ENCODE measurements around the gene DUOXA1.

The DUOXA1 gene

DNA sequence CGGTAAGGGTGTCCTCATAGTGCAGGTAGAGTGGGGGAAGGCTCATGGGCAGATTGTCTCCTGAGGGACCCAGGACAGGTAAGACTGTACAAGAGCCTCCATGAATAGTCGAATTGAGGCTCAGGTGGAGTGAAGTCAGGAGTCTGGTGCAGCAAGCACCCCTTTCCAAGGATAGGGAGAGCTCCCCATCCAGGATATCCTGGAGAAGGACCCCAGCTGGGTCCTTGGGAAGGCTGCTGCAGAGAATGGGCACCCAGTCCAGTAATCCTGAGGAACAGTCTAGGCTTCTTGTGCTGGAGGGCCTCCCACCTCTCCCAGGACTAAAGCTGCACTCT lies 15.0 kb downstream of the DUOXA1 start:
- TF ChIP-seq ZNF565 (CRISPR knock-in tag; conservative IDR thresholded peaks at IDR 0.05; ENCODE audit: low read depth) (no peak), ZNF70 (CRISPR knock-in tag; IDR thresholded peaks at IDR 0.05) (no peak), ZNF8 (CRISPR knock-in tag; IDR thresholded peaks at IDR 0.05) (no peak), PPARA (CRISPR knock-in tag; IDR thresholded peaks at IDR 0.05; ENCODE audit: borderline replicate concordance) (no peak), TCF4 (CRISPR knock-in tag; IDR thresholded peaks at IDR 0.05; ENCODE audit: borderline replicate concordance) (no peak), RARB (CRISPR knock-in tag; IDR thresholded peaks at IDR 0.05) (no peak), SNAI2 (CRISPR knock-in tag; IDR thresholded peaks at IDR 0.05) (no peak), ZC3H10 (CRISPR knock-in tag; IDR thresholded peaks at IDR 0.05) (no peak)
- no peak for ATAC-seq

DNA sequence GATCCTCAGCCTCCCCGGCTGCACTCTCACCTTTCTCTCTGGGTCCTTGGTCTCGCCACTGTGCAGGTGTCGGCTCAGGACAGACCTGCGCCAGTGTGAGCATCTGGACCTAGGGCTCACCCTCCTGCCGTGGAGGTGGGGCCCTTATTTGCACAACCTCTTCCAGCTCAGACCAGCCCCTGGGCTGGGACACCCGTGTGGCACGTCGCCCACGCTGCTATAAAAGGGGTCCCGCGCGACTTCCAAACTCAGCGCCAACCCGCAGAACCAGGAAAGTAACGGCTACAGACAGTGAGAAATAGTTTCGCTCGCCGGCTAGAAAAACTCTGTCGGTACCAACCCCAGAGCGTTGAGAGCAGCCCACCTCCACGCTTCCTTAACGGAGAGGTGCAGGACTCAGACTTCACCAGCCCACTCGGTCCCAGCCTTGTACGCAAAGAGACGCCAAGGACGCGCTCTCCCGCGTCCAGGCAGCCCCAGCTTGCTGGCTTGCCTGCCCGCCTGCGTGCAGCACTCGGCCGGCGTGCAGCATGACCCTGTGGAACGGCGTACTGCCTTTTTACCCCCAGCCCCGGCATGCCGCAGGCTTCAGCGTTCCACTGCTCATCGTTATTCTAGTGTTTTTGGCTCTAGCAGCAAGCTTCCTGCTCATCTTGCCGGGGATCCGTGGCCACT lies 15.5 kb downstream of the DUOXA1 start, which contains the start of the genes DUOX2 and DUOXA2:
TSS of gene DUOX2 (minus strand) at position 97 of the 675 bp plus-strand sequence. CDS start 761 bp downstream, outside the sequence.
TSS of gene DUOXA2 (plus strand) at position 251 of the 675 bp plus-strand sequence. CDS start at position 531, 280 bp downstream.
- TF ChIP-seq GLIS3 (CRISPR knock-in tag; IDR thresholded peaks at IDR 0.05), result no peak
- TF ChIP-seq ARNTL (CRISPR knock-in tag; IDR thresholded peaks at IDR 0.05; ENCODE audit: borderline replicate concordance, low read depth), result no peak
- no peak for TF ChIP-seq ZFP30 (CRISPR knock-in tag; IDR thresholded peaks at IDR 0.05)
- no peak for TF ChIP-seq TCF4 (CRISPR knock-in tag; IDR thresholded peaks at IDR 0.05; ENCODE audit: borderline replicate concordance)
- TF ChIP-seq RARB (CRISPR knock-in tag; IDR thresholded peaks at IDR 0.05), result no peak
- TF ChIP-seq, protein P1, sequence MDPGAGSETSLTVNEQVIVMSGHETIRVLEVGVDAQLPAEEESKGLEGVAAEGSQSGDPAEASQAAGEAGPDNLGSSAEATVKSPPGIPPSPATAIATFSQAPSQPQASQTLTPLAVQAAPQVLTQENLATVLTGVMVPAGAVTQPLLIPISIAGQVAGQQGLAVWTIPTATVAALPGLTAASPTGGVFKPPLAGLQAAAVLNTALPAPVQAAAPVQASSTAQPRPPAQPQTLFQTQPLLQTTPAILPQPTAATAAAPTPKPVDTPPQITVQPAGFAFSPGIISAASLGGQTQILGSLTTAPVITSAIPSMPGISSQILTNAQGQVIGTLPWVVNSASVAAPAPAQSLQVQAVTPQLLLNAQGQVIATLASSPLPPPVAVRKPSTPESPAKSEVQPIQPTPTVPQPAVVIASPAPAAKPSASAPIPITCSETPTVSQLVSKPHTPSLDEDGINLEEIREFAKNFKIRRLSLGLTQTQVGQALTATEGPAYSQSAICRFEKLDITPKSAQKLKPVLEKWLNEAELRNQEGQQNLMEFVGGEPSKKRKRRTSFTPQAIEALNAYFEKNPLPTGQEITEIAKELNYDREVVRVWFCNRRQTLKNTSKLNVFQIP (CRISPR knock-in tag; IDR thresholded peaks at IDR 0.05; ENCODE audit: borderline replicate concordance, low read depth), result no peak
- TF ChIP-seq ZFP3 (CRISPR knock-in tag; IDR thresholded peaks at IDR 0.05), result no peak
- no peak for TF ChIP-seq BACH2 (CRISPR knock-in tag; IDR thresholded peaks at IDR 0.05; ENCODE audit: borderline replicate concordance)
- TF ChIP-seq PPARA (CRISPR knock-in tag; IDR thresholded peaks at IDR 0.05; ENCODE audit: borderline replicate concordance), result no peak
- TF ChIP-seq OSR1 (CRISPR knock-in tag; IDR thresholded peaks at IDR 0.05), result no peak
- TF ChIP-seq TOX (CRISPR knock-in tag; IDR thresholded peaks at IDR 0.05; ENCODE audit: borderline replicate concordance), result no peak
- TF ChIP-seq SNAI2 (CRISPR knock-in tag; IDR thresholded peaks at IDR 0.05), result no peak
- TF ChIP-seq, protein P2, sequence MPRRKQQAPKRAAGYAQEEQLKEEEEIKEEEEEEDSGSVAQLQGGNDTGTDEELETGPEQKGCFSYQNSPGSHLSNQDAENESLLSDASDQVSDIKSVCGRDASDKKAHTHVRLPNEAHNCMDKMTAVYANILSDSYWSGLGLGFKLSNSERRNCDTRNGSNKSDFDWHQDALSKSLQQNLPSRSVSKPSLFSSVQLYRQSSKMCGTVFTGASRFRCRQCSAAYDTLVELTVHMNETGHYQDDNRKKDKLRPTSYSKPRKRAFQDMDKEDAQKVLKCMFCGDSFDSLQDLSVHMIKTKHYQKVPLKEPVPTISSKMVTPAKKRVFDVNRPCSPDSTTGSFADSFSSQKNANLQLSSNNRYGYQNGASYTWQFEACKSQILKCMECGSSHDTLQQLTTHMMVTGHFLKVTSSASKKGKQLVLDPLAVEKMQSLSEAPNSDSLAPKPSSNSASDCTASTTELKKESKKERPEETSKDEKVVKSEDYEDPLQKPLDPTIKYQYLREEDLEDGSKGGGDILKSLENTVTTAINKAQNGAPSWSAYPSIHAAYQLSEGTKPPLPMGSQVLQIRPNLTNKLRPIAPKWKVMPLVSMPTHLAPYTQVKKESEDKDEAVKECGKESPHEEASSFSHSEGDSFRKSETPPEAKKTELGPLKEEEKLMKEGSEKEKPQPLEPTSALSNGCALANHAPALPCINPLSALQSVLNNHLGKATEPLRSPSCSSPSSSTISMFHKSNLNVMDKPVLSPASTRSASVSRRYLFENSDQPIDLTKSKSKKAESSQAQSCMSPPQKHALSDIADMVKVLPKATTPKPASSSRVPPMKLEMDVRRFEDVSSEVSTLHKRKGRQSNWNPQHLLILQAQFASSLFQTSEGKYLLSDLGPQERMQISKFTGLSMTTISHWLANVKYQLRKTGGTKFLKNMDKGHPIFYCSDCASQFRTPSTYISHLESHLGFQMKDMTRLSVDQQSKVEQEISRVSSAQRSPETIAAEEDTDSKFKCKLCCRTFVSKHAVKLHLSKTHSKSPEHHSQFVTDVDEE (CRISPR knock-in tag; IDR thresholded peaks at IDR 0.05), result no peak
- TF ChIP-seq, protein P3, sequence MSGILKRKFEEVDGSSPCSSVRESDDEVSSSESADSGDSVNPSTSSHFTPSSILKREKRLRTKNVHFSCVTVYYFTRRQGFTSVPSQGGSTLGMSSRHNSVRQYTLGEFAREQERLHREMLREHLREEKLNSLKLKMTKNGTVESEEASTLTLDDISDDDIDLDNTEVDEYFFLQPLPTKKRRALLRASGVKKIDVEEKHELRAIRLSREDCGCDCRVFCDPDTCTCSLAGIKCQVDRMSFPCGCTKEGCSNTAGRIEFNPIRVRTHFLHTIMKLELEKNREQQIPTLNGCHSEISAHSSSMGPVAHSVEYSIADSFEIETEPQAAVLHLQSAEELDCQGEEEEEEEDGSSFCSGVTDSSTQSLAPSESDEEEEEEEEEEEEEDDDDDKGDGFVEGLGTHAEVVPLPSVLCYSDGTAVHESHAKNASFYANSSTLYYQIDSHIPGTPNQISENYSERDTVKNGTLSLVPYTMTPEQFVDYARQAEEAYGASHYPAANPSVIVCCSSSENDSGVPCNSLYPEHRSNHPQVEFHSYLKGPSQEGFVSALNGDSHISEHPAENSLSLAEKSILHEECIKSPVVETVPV (CRISPR knock-in tag; IDR thresholded peaks at IDR 0.05), result no peak
- TF ChIP-seq ZNF70 (CRISPR knock-in tag; IDR thresholded peaks at IDR 0.05), result no peak
- no peak for TF ChIP-seq ZNF565 (CRISPR knock-in tag; conservative IDR thresholded peaks at IDR 0.05; ENCODE audit: low read depth)
- TF ChIP-seq ISL1 (CRISPR knock-in tag; IDR thresholded peaks at IDR 0.05), result no peak

DNA sequence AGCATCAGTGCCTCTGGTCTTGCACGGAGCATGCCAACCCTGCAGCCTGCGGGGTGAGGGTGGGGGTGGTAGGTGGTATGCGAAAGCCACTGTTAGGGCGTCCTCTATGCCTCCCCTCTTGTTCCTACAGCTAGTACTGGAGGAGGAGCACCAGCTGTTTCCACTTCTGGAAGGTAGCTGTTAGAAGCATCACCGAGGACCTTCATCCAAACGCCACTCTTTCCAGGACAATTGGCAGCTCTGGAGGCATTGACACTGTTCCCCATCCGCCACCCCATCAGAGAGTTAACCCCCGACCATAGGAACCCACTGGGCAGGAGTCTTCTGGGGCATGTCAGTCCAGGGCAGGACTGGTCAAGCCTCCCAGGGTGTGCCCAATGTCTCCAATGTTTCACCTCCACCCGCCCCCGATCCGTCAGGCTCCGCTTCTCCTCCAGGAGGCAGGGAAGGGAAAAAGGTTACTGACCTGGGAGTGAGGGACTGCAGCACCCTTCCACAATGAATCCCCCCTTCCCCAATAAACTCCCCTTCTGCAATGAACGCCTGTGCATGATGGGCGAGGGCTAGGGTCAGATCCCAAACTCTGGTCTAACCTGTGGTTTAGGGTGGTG lies 16.2 kb downstream of the DUOXA1 start:
- no peak for ATAC-seq
- TF ChIP-seq ARNTL (CRISPR knock-in tag; IDR thresholded peaks at IDR 0.05; ENCODE audit: borderline replicate concordance, low read depth) (no peak), ZNF8 (CRISPR knock-in tag; IDR thresholded peaks at IDR 0.05) (no peak), ISL1 (CRISPR knock-in tag; IDR thresholded peaks at IDR 0.05) (no peak), SNAI2 (CRISPR knock-in tag; IDR thresholded peaks at IDR 0.05) (no peak), TOX (CRISPR knock-in tag; IDR thresholded peaks at IDR 0.05; ENCODE audit: borderline replicate concordance) (no peak)
- TF ChIP-seq, protein P3 (CRISPR knock-in tag; IDR thresholded peaks at IDR 0.05), result no peak
- TF ChIP-seq, protein P1 (CRISPR knock-in tag; IDR thresholded peaks at IDR 0.05; ENCODE audit: borderline replicate concordance, low read depth), result no peak
- TF ChIP-seq, protein P4, sequence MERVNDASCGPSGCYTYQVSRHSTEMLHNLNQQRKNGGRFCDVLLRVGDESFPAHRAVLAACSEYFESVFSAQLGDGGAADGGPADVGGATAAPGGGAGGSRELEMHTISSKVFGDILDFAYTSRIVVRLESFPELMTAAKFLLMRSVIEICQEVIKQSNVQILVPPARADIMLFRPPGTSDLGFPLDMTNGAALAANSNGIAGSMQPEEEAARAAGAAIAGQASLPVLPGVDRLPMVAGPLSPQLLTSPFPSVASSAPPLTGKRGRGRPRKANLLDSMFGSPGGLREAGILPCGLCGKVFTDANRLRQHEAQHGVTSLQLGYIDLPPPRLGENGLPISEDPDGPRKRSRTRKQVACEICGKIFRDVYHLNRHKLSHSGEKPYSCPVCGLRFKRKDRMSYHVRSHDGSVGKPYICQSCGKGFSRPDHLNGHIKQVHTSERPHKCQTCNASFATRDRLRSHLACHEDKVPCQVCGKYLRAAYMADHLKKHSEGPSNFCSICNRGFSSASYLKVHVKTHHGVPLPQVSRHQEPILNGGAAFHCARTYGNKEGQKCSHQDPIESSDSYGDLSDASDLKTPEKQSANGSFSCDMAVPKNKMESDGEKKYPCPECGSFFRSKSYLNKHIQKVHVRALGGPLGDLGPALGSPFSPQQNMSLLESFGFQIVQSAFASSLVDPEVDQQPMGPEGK (CRISPR knock-in tag; IDR thresholded peaks at IDR 0.05; ENCODE audit: borderline replicate concordance), result no peak

More for the DNA sequence above, 15.5 kb downstream of the DUOXA1 start, which contains the start of the genes DUOX2 and DUOXA2:
- ATAC-seq, result no peak

All from SK-N-SH treated with all-trans-retinoic acid at 6 μM for 48 hours (cell line).